ENCODE results near the gene CHD2.

DNA sequence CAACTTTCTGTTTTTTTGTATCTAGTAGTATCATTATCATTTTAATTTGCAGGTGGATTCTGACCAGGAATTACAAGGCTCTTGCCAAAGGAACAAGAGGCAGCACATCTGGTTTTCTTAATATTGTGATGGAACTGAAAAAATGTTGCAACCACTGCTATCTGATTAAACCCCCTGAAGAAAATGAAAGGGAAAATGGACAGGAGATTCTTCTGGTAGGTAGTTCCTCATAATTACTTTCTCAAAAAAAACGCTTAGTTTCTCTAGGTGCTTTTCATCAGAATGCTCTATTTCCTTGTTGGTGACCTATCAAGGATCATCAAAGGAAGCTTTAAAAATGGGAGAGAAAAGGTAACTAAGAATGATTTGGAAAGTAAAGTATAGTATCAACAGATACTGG, 71.6 kb downstream of the CHD2 start:
- no peak for TF ChIP-seq EP300 (IDR thresholded peaks at IDR 0.05)
- TF ChIP-seq POLR2A (IDR thresholded peaks at IDR 0.05) = no peak
- no peak for TF ChIP-seq CTCF (IDR thresholded peaks at IDR 0.05)
- no peak for TF ChIP-seq POLR2AphosphoS5 (IDR thresholded peaks at IDR 0.05)

Measured in upper lobe of left lung (tissue), 4 donors.